HuH-7.5 (cell line): ENCODE data around the gene ARHGEF33.
"Not testable (repeated sequence)": the region's sequence is repeated elsewhere in the genome, so short reads cannot be mapped to it uniquely, and the experiment has no call there.

Experiments
- DNase-seq: peaks from one replicate; pipeline ENCODE4 v3.0.0; 2011; ENCODE audit warnings: low spot score

Gene ARHGEF33

GRCh38 chr2:38911191-38911590 lies 21.5 kb downstream of the ARHGEF33 start:
- no peak for DNase-seq

GRCh38 chr2:38912619-38913018 lies 22.9 kb downstream of the ARHGEF33 start:
- DNase-seq, result no peak

- DNase-seq, result no peak
Measured at GRCh38 chr2:38922389-38922788, 32.7 kb downstream of the ARHGEF33 start.

GRCh38 chr2:38922902-38923301 lies 33.2 kb downstream of the ARHGEF33 start:
- DNase-seq, result no peak

GRCh38 chr2:38925982-38926381 lies 36.3 kb downstream of the ARHGEF33 start:
- no peak for DNase-seq

- DNase-seq, result no peak
Measured at GRCh38 chr2:38930600-38930999, 40.9 kb downstream of the ARHGEF33 start.

GRCh38 chr2:38932586-38932985 lies 42.9 kb downstream of the ARHGEF33 start:
- no peak for DNase-seq

GRCh38 chr2:38933653-38934052 lies 44.0 kb downstream of the ARHGEF33 start:
- DNase-seq, result no peak

GRCh38 chr2:38934742-38935141 lies 45.1 kb downstream of the ARHGEF33 start:
- DNase-seq, result no peak

- no peak for DNase-seq
Measured at GRCh38 chr2:38935568-38936172, 46.0 kb downstream of the ARHGEF33 start.

- DNase-seq, result not testable (repeated sequence)
Measured at GRCh38 chr2:38936516-38936915, 46.8 kb downstream of the ARHGEF33 start.

- no peak for DNase-seq
Measured at GRCh38 chr2:38937548-38937947, 47.9 kb downstream of the ARHGEF33 start.

GRCh38 chr2:38940746-38941145 lies 51.1 kb downstream of the ARHGEF33 start:
- DNase-seq, result no peak

GRCh38 chr2:38943784-38944183 lies 54.1 kb downstream of the ARHGEF33 start:
- no peak for DNase-seq

GRCh38 chr2:38945372-38945771 lies 55.7 kb downstream of the ARHGEF33 start:
- no peak for DNase-seq

GRCh38 chr2:38945911-38946310 lies 56.2 kb downstream of the ARHGEF33 start:
- no peak for DNase-seq

- DNase-seq, result peak; percentile 68
Measured at GRCh38 chr2:38947241-38948239, 57.9 kb downstream of the ARHGEF33 start.

GRCh38 chr2:38948387-38948882 lies 58.8 kb downstream of the ARHGEF33 start:
- no peak for DNase-seq

GRCh38 chr2:38948995-38949394 lies 59.3 kb downstream of the ARHGEF33 start:
- no peak for DNase-seq

GRCh38 chr2:38951766-38952165 lies 62.1 kb downstream of the ARHGEF33 start:
- DNase-seq, result no peak

- no peak for DNase-seq
Measured at GRCh38 chr2:38957972-38958371, 68.3 kb downstream of the ARHGEF33 start.

- no peak for DNase-seq
Measured at GRCh38 chr2:38959466-38959865, 69.8 kb downstream of the ARHGEF33 start.
